ENCODE data around the gene NR2E1.

NR2E1 gene

GRCh38 chr6:108163267-108163643 is 2.6 kb upstream of the NR2E1 start:
- Histone ChIP-seq H3K4me3 (no peak overlapping the region), H3K4me1 (peaks cover 18% of the 10 kb centered on the region), H3K27me3 (ENCODE audit: low read depth) (peaks cover 31% of the 10 kb centered on the region), H3K9me3 (0 out of 2 replicates have a peak, but pooled peaks cover 2% of the 10 kb centered on the region), H3K36me3 (replicated peaks) (no peaks in the 10 kb centered on the region)
- in situ Hi-C loops (cut with MboI; ENCODE audit: low sequenced_read_pairs), result no loop called here
- DNase-seq (ENCODE audit: low spot score in 2 of 2), result no peak

GRCh38 chr6:108163644-108164542 is 1.9 kb upstream of the NR2E1 start:
- Histone ChIP-seq H3K9me3 (0 out of 2 replicates have a peak, but pooled peaks cover 2% of the 10 kb centered on the region), H3K36me3 (replicated peaks) (no peaks in the 10 kb centered on the region), H3K4me3 (no peak overlapping the region), H3K27me3 (ENCODE audit: low read depth) (peaks cover 28% of the 10 kb centered on the region), H3K4me1 (peaks cover 14% of the 10 kb centered on the region)
- in situ Hi-C loops (cut with MboI; ENCODE audit: low sequenced_read_pairs), result no loop called here
- no peak for DNase-seq (ENCODE audit: low spot score in 2 of 2)

- Histone ChIP-seq H3K4me1 (peaks cover 12% of the 10 kb centered on the region), H3K27me3 (ENCODE audit: low read depth) (peaks cover 25% of the 10 kb centered on the region), H3K36me3 (replicated peaks) (no peaks in the 10 kb centered on the region), H3K9me3 (0 out of 2 replicates have a peak, but pooled peaks cover 2% of the 10 kb centered on the region), H3K4me3 (no peak overlapping the region)
- no peak for DNase-seq (ENCODE audit: low spot score in 2 of 2)
- in situ Hi-C loops (cut with MboI; ENCODE audit: low sequenced_read_pairs), result no loop called here
Observed at GRCh38 chr6:108164543-108164814, 1.3 kb upstream of the NR2E1 start.

- H3K36me3 ChIP-seq (replicated peaks), result no peaks in the 10 kb centered on the region
- H3K4me1 ChIP-seq, result peaks cover 6% of the 10 kb centered on the region
- in situ Hi-C loops (cut with MboI; ENCODE audit: low sequenced_read_pairs), result no loop called here
- DNase-seq (ENCODE audit: low spot score in 2 of 2), result no peak
- no peak overlapping the region for H3K4me3 ChIP-seq
- H3K9me3 ChIP-seq, result 0 out of 2 replicates have a peak, but pooled peaks cover 2% of the 10 kb centered on the region
- H3K27me3 ChIP-seq (ENCODE audit: low read depth), result peaks cover 22% of the 10 kb centered on the region
Observed at GRCh38 chr6:108164815-108165706, 761 bp upstream of the NR2E1 start.

DNA sequence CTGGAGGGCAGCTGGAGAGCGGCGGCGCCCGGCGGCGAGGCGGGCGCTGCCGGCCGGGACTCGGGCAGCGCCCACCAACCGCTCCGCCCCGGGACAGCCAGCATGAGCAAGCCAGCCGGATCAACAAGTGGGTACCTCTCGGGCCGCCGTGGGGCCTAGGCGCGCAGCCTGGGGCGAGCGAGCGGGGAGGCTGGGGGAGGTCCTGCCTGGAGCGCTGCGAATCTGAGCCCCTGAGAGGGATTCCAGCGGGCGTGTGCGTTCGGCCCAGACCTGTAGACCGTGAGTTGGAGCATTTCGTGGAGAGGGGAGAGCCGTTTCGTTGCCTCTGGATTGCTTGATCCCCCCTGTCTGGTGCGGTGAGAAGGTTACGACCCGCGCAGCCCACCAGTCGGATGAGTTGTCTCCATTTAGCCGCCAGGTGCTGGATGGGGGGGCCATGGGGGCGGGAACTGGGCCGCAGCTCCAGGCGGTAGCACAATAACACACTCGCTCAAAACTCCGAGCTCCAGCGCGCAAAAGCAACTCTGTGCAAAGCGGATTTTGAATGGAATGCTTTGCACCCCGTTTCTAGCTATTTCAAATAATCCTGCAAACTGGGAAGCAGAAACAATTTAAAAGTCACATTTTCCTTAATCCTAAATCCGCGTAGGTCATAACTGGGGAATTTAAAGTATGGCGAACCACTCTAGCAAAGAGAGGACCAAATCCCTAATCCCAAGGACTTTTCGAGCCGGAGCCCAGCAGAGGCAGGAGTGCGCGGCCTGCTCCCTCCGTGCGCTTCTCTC is 1.0 kb downstream of the NR2E1 start:
- in situ Hi-C loops (cut with MboI; ENCODE audit: low sequenced_read_pairs), result no loop called here
- Histone ChIP-seq H3K4me1 (no peaks in the 10 kb centered on the region), H3K9me3 (0 out of 2 replicates have a peak, but pooled peaks cover 2% of the 10 kb centered on the region), H3K27me3 (ENCODE audit: low read depth) (peaks cover 17% of the 10 kb centered on the region), H3K4me3 (no peak overlapping the region), H3K36me3 (replicated peaks) (no peaks in the 10 kb centered on the region)
- no peak for DNase-seq (ENCODE audit: low spot score in 2 of 2)

GRCh38 chr6:108167449-108168089 is 1.7 kb downstream of the NR2E1 start:
- Histone ChIP-seq H3K27me3 (ENCODE audit: low read depth) (peaks cover 10% of the 10 kb centered on the region), H3K4me3 (no peak overlapping the region), H3K36me3 (replicated peaks) (no peaks in the 10 kb centered on the region), H3K4me1 (no peaks in the 10 kb centered on the region), H3K9me3 (0 out of 2 replicates have a peak, but pooled peaks cover 2% of the 10 kb centered on the region)
- in situ Hi-C loops (cut with MboI; ENCODE audit: low sequenced_read_pairs), result no loop called here
- DNase-seq (ENCODE audit: low spot score in 2 of 2), result no peak

- H3K4me3 ChIP-seq, result no peak overlapping the region
- no peak for DNase-seq (ENCODE audit: low spot score in 2 of 2)
- no peaks in the 10 kb centered on the region for H3K4me1 ChIP-seq
Observed at GRCh38 chr6:108168090-108168463, 2.3 kb downstream of the NR2E1 start.

DNA sequence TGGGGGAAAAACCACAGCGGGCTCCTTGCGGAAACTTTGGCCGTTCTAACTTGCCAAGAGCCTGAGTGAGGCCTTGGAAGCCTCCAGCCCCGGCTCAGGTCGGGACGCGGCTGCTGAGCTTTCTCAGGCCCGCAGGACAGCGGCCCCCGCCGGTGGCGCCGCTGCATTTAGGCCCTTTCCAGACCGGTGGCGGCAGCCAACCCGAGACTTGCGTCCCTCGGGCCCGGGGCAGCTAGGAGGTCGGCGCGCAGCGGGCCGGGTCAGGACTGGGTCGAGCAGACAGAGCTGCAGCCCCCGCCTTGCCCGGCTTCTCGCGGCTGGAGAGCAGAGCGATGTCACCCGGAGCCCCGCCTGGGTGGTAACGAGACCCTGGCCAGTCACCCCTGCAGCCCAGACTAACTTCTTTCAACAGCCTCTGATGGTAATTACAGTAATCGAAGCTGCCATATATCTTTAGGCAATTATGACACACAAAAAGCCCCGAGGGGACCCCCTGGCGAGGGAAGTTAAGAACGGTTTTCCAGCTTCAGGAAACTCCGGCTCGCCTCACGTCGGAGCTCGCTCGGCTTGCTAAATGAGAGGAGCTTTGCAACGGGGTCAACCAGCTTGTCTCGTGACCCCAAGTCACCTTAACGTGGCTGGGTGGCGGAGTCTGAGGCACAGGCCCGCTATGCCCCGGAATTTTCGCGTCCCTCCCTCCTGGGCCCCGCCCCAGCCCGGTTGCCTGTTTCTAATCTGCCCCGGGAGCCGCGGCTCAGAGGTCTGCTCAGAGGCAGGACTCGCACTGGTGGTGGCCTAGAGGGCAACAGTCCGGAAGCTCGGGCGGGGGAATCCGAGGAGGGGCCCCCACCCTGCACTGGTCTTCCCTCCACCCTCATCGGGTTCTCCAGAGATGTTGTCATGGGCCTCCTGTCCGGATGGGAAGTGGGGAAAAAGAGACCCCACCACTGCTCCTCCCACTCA is 3.0 kb downstream of the NR2E1 start:
- in situ Hi-C loops (cut with MboI; ENCODE audit: low sequenced_read_pairs), result no loop called here
- no peaks in the 10 kb centered on the region for H3K36me3 ChIP-seq (replicated peaks)
- no peak overlapping the region for H3K4me3 ChIP-seq
- DNase-seq (ENCODE audit: low spot score in 2 of 2), result no peak
- peaks cover 2% of the 10 kb centered on the region; the same call in 1 of the 2 replicates for H3K27me3 ChIP-seq (ENCODE audit: low read depth)
- no peaks in the 10 kb centered on the region for H3K4me1 ChIP-seq
- 0 out of 2 replicates have a peak, but pooled peaks cover 2% of the 10 kb centered on the region for H3K9me3 ChIP-seq

More at GRCh38 chr6:108168090-108168463, 2.3 kb downstream of the NR2E1 start:
- Histone ChIP-seq H3K9me3 (0 out of 2 replicates have a peak, but pooled peaks cover 2% of the 10 kb centered on the region), H3K27me3 (ENCODE audit: low read depth) (peaks cover 6% of the 10 kb centered on the region), H3K36me3 (replicated peaks) (no peaks in the 10 kb centered on the region)
- in situ Hi-C loops (cut with MboI; ENCODE audit: low sequenced_read_pairs), result no loop called here

- H3K9me3 ChIP-seq, result 0 out of 2 replicates have a peak, but pooled peaks cover 2% of the 10 kb centered on the region
- DNase-seq (ENCODE audit: low spot score in 2 of 2), result no peak
- no peaks in the 10 kb centered on the region for H3K4me1 ChIP-seq
- H3K36me3 ChIP-seq (replicated peaks), result no peaks in the 10 kb centered on the region
- H3K4me3 ChIP-seq, result no peak overlapping the region
- in situ Hi-C loops (cut with MboI; ENCODE audit: low sequenced_read_pairs), result no loop called here
- no peaks in the 10 kb centered on the region for H3K27me3 ChIP-seq (ENCODE audit: low read depth)
Observed at GRCh38 chr6:108169464-108170331, 3.9 kb downstream of the NR2E1 start.

DNA sequence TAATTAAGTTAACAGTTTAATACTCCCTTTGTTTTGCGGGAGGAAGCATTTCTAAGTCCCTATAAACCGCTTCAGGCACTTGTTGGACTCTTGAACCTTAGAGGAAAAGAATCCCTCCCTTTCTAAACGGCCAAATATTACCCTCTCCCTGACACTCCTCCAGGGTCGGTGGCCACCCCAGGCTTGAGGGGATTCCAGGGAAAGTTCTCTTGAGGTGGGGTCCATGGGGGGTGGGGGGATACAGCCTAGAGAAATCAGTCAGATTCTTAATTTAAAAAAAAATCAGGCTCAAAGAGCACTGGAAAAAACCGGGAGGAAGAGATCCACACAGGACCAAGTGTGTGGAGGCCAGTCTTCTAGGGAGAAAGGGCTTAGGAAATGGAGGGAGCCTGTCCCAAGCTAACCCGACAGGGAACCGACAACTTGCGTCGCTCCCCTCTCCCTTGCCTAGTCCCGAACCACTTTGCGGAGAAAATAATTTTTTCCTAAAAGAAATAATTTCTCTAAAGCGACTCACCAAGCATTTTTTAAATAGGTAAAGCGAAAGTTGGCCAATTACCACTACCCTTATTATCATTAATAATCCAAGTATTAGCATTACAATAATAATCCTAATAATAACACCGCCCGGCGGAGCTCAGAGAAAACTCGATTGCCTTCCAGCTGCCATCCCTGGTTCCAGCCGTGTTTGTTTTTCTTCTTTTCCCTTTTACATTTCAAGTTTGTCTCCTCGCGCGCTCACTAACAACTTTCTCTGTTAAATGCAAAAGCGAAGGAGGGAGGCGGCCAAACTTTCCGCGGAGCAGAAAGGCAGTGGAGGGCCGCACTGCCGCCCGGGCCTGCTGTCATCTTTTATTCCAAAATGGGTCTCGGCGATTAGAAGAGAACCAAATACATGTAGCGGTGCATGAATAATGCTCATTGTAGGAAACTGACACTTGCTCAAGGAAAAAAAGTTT is 4.8 kb downstream of the NR2E1 start:
- Histone ChIP-seq H3K36me3 (replicated peaks) (no peaks in the 10 kb centered on the region), H3K4me3 (no peak overlapping the region), H3K4me1 (no peaks in the 10 kb centered on the region), H3K27me3 (ENCODE audit: low read depth) (no peaks in the 10 kb centered on the region), H3K9me3 (0 out of 2 replicates have a peak, but pooled peaks cover 2% of the 10 kb centered on the region)
- in situ Hi-C loops (cut with MboI; ENCODE audit: low sequenced_read_pairs), result no loop called here
- DNase-seq (ENCODE audit: low spot score in 2 of 2), result no peak
